LNCAP (cell line): Measurements from ENCODE around the gene TBC1D25.
A peak's percentile ranks its signal among the peaks of the same experiment; 100 is the strongest.

ENCODE experiments used
- CTCF ChIP-seq: fragments of 450-650 bp; IDR thresholded peaks from 2 replicates; pipeline ENCODE4 v1.5.1; 2017; ENCODE audit warnings: mild to moderate bottlenecking

TBC1D25 gene

DNA sequence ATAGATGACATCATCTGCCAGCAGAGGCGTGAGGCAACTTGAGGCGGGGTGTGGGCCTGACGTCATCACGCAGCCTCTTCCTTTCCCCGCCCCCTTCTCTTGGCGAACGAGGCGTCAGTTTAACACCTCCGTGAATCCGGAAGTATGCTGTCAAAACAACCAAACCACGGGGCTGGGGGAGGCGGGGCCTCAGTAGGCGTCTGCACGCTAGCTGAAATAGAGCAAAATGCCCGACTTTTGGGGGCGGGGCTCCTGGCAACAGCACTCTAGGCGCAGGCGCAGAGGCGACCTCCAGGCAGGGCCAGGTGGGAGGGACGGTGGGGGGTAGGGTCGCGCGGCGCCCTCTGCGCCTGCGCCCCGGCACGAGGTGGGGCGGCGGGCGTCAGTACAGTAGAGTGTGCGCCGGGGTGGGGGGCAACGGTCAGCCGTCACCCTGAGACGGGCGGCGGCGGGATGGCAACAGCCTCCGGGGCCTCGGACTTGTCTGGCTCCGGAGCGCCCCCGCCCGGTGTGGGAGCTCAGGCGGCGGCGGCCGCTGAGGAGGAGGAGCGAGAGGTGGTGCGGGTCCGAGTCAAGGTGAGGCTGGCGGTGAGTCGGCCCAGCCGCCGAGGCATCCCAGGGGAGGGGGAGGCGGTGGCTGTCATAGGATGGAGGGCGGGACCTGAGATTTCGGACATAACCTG is at the start of gene TBC1D25:
TSS of gene TBC1D25 (plus strand) at position 370 of the 683 bp plus-strand sequence. CDS start at position 454, 84 bp downstream.
- TF ChIP-seq CTCF, result peak; percentile 28; the same call in 1 of the 2 replicates

- TF ChIP-seq CTCF, result no peak
These were observed 49.6 kb upstream of the TBC1D25 start for GRCh38 chrX:48489892-48490291.

DNA sequence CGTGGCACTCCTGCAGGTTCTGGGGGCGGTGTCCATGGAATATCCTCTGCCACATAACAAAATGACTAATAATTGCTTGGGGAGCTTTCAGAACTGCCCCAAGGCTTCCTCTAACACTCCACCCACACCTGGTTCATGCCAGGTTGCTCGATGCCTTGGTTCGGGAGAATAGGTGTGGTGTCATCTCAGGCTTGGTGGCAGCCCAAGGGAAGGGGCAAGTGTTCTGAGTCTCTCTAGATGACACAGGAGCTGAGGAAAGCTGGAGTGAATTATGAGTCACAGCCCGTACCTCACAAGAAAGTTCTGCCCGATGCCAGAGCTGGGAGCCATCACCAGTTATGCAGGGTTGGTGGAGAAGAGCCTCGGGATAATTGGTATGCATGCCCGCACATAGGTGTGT is 48.9 kb upstream of the TBC1D25 start:
- TF ChIP-seq CTCF, result no peak

GRCh38 chrX:48491809-48492208 is 47.7 kb upstream of the TBC1D25 start:
- no peak for TF ChIP-seq CTCF

GRCh38 chrX:48492293-48492910 is 47.1 kb upstream of the TBC1D25 start:
- TF ChIP-seq CTCF, result no peak

DNA sequence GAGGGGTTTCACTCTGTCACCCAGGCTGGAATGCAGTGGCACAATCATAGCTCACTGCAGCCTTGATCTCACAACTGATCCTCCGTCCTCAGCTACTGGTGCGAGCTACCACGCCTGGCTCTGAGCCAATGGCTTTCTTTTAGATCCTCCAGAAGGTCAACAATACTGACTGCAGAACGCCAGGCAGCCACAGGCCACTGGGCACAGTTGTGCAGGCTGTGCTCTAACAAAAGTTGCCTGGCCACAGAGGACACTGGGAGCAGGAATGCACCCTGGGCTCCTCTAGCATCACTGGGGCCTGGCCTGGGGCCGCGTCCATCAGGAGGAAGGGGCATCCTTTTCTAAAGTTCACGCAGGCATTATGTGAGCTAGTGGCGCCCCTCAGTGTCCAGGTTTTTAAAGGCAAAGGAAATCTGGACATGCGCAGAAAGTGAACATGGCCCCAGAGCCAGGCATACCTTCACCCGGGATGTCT is 45.6 kb upstream of the TBC1D25 start:
- peak; percentile 30; the same call in 1 of the 2 replicates for TF ChIP-seq CTCF

DNA sequence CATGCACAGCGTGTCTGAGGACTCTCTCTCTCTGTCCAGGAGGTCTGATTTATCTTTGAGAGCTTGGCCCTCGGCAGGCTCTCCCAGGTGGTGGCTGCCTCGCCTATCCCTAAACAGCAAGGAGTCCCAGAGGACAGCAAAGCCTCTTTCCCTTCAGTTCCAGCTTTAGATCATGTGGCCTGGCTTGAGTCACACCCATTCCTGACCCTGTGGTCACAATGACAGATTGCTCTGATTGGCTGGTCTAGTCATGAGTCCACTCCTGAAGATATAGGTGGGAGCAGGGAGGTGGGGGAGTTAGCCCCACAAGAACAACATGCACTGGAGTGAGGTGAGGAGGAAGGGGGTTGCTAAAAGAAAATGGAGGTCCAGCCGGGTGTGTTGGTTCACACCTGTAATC is 42.9 kb upstream of the TBC1D25 start:
- no peak for TF ChIP-seq CTCF
